ENCODE data around the gene MISP. TPM values are rescaled to one million over a fixed set of nuclear protein-coding genes. Genes with fewer than 3 reads are reported as not detected.
"Not testable (repeated sequence)": the region's sequence is repeated elsewhere in the genome, so short reads cannot be mapped to it uniquely, and the experiment has no call there.

The MISP gene
- polyA plus RNA-seq, 3 donors from 2014 or later: not detected

GRCh38 chr19:718251-718951 is 32.5 kb upstream of the MISP start:
- Mint-ChIP-seq H3K4me1 (peaks cover 0 to 2% of the 10 kb centered on the region in 2 donors), H3K27me3 (ENCODE audit: low read depth in 3 of 3) (peaks cover 3 to 14% (median 12%) of the 10 kb centered on the region in 3 donors), H3K4me3 (no peak overlapping the region), H3K36me3 (no peaks in the 10 kb centered on the region), H3K9me3 (no peaks in the 10 kb centered on the region), H3K27ac (no peak overlapping the region)
- DNase-seq: no peak

- Mint-ChIP-seq H3K27ac (no peak overlapping the region), H3K27me3 (ENCODE audit: low read depth in 3 of 3) (peaks cover 3 to 14% (median 12%) of the 10 kb centered on the region in 3 donors), H3K36me3 (no peaks in the 10 kb centered on the region), H3K4me3 (no peak overlapping the region), H3K4me1 (peaks cover 0 to 2% of the 10 kb centered on the region in 2 donors), H3K9me3 (no peaks in the 10 kb centered on the region)
- DNase-seq: no peak
These were observed 31.9 kb upstream of the MISP start for GRCh38 chr19:718991-719512.

DNA sequence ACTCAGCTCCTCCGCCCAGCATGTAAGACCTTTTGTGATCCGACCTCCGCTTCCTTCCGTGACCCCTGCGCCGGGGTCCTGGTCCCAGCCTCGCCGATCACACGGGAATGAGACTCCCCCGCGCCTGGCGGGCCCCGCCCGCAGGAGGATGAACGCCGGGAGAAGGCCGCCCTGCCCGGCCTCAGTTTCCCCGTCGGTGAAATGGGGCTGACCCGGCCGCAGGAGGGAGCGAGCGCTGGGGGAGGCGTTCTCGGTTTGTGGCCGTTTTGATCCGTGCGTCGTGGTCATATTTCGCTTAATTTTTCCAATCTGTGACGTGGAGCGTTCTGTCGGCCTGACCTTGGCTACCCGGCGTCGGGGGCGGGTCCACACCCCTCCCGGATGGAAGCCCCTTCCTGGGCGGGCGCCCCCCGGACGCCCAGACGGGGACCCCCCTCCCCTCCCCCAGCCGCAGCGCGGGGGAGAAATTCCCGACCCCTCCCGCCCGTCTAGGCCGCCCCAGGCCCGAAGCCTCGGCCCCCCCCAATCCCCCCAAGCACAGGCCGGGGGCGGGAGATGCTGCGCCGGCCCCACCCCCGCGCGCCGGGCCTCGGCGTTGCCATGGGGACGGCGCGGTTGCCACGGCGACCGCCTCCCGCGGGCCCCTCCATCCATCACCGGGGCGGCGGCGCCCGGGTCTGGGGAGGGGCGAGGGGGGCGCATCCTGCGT is 31.1 kb upstream of the MISP start:
- H3K4me1 Mint-ChIP-seq: peaks cover 0 to 2% of the 10 kb centered on the region in 2 donors
- H3K27me3 Mint-ChIP-seq (ENCODE audit: low read depth in 3 of 3): peaks cover 3 to 14% (median 12%) of the 10 kb centered on the region in 3 donors
- no peaks in the 10 kb centered on the region for H3K9me3 Mint-ChIP-seq
- DNase-seq: peak in 1 of 3 donors; percentile 11
- H3K4me3 Mint-ChIP-seq: no peak overlapping the region
- no peak overlapping the region for H3K27ac Mint-ChIP-seq
- no peaks in the 10 kb centered on the region for H3K36me3 Mint-ChIP-seq

- H3K9me3 Mint-ChIP-seq: no peaks in the 10 kb centered on the region
- peaks cover 3 to 11% (median 9%) of the 10 kb centered on the region in 3 donors for H3K27me3 Mint-ChIP-seq (ENCODE audit: low read depth in 3 of 3)
- H3K27ac Mint-ChIP-seq: no peak overlapping the region
- no peak for DNase-seq
- no peaks in the 10 kb centered on the region for H3K36me3 Mint-ChIP-seq
- H3K4me3 Mint-ChIP-seq: no peak overlapping the region
- peaks cover 0 to 2% of the 10 kb centered on the region in 2 donors for H3K4me1 Mint-ChIP-seq
These were observed 30.4 kb upstream of the MISP start for GRCh38 chr19:720345-721160.

- no peak overlapping the region for H3K4me3 Mint-ChIP-seq
- no peaks in the 10 kb centered on the region for H3K9me3 Mint-ChIP-seq
- no peak overlapping the region for H3K27ac Mint-ChIP-seq
- H3K4me1 Mint-ChIP-seq: no peaks in the 10 kb centered on the region
- H3K27me3 Mint-ChIP-seq (ENCODE audit: low read depth in 3 of 3): peaks cover 2 to 6% (median 3%) of the 10 kb centered on the region in 3 donors
- no peak for DNase-seq
- H3K36me3 Mint-ChIP-seq: no peaks in the 10 kb centered on the region
These were observed 28.3 kb upstream of the MISP start for GRCh38 chr19:722553-723101.

GRCh38 chr19:723247-723646 is 27.7 kb upstream of the MISP start:
- no peak for DNase-seq
- peaks cover 2 to 4% (median 3%) of the 10 kb centered on the region in 3 donors for H3K27me3 Mint-ChIP-seq (ENCODE audit: low read depth in 3 of 3)
- no peaks in the 10 kb centered on the region for H3K4me1 Mint-ChIP-seq
- H3K9me3 Mint-ChIP-seq: no peaks in the 10 kb centered on the region
- no peak overlapping the region for H3K27ac Mint-ChIP-seq
- H3K36me3 Mint-ChIP-seq: no peaks in the 10 kb centered on the region
- no peak overlapping the region for H3K4me3 Mint-ChIP-seq

DNA sequence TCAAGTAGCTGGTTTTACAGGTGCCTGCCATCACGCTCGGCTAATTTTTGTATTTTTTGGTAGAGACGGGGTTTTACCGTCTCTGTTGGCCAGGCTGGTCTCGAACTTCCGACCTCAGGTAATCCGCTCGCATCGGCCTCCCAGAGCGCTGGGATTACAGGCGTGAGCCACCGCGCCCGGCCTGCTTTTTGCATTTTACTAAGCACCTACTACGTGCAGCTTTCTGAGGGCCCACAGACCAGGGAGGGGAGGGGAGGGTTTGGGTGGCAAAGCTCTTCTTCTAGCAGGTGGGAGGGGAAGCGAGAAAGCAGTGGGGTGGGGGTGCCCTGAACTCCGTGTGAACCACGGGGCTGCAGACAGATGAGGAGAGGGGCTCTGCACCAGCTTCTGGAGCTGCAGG is 27.2 kb upstream of the MISP start:
- Mint-ChIP-seq H3K9me3 (no peaks in the 10 kb centered on the region), H3K4me3 (no peak overlapping the region), H3K4me1 (no peaks in the 10 kb centered on the region), H3K36me3 (no peaks in the 10 kb centered on the region), H3K27ac (no peak overlapping the region), H3K27me3 (ENCODE audit: low read depth in 3 of 3) (peaks cover 1 to 3% (median 2%) of the 10 kb centered on the region in 3 donors)
- DNase-seq: no peak

- no peak for DNase-seq
- no peaks in the 10 kb centered on the region for H3K4me1 Mint-ChIP-seq
- H3K27me3 Mint-ChIP-seq (ENCODE audit: low read depth in 3 of 3): peaks cover 2 to 4% (median 3%) of the 10 kb centered on the region in 3 donors
- H3K27ac Mint-ChIP-seq: no peak overlapping the region
- H3K36me3 Mint-ChIP-seq: no peaks in the 10 kb centered on the region
- no peak overlapping the region for H3K4me3 Mint-ChIP-seq
- H3K9me3 Mint-ChIP-seq: no peaks in the 10 kb centered on the region
These were observed 25.3 kb upstream of the MISP start for GRCh38 chr19:725461-726089.

- H3K9me3 Mint-ChIP-seq: no peaks in the 10 kb centered on the region
- H3K4me1 Mint-ChIP-seq: peaks cover 0 to 1% of the 10 kb centered on the region in 2 donors
- peaks cover 0 to 5% (median 3%) of the 10 kb centered on the region in 3 donors for H3K27me3 Mint-ChIP-seq (ENCODE audit: low read depth in 3 of 3)
- no peak overlapping the region for H3K4me3 Mint-ChIP-seq
- no peak for DNase-seq
- no peak overlapping the region for H3K27ac Mint-ChIP-seq
- no peaks in the 10 kb centered on the region for H3K36me3 Mint-ChIP-seq
These were observed 23.6 kb upstream of the MISP start for GRCh38 chr19:726993-727956.

GRCh38 chr19:728011-728410 is 22.9 kb upstream of the MISP start:
- no peak overlapping the region for H3K27ac Mint-ChIP-seq
- H3K27me3 Mint-ChIP-seq (ENCODE audit: low read depth in 3 of 3): peaks cover 0 to 7% (median 7%) of the 10 kb centered on the region in 3 donors
- no peak overlapping the region for H3K4me3 Mint-ChIP-seq
- peaks cover under 1 to 9% of the 10 kb centered on the region in 2 donors for H3K4me1 Mint-ChIP-seq
- H3K9me3 Mint-ChIP-seq: no peaks in the 10 kb centered on the region
- no peaks in the 10 kb centered on the region for H3K36me3 Mint-ChIP-seq
- DNase-seq: no peak

DNA sequence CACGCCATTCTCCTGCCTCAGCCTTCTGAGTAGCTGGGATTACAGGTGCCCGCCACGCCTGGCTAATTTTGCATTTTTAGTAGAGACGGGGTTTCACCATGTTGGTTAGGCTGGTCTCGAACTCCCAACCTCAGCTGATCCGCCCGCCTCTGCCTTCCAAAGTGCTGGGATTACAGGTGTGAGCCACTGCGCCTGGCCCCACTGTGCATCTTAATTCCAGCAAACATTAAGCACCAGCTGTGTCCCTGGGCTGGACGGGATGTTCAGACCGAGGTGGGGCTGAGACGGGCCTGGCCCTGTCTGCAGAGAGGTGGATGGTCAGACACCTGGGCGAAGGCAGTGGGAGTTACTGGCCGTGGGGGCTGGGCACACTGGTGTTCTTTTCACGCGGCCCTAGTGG is 21.3 kb upstream of the MISP start:
- not testable (repeated sequence) for H3K9me3 Mint-ChIP-seq

GRCh38 chr19:729965-730668 is 20.8 kb upstream of the MISP start:
- Mint-ChIP-seq H3K27ac (no peak overlapping the region), H3K4me1 (peaks cover 11 to 17% of the 10 kb centered on the region in 2 donors), H3K9me3 (no peaks in the 10 kb centered on the region), H3K27me3 (ENCODE audit: low read depth in 3 of 3) (peaks cover 0 to 9% (median 5%) of the 10 kb centered on the region in 3 donors), H3K36me3 (no peaks in the 10 kb centered on the region), H3K4me3 (no peak overlapping the region)
- DNase-seq: no peak

More for the DNA sequence above, 21.3 kb upstream of the MISP start:
- H3K27me3 Mint-ChIP-seq (ENCODE audit: low read depth in 3 of 3); H3K27ac Mint-ChIP-seq; DNase-seq; H3K4me3 Mint-ChIP-seq; H3K36me3 Mint-ChIP-seq: not testable (repeated sequence)
- H3K4me1 Mint-ChIP-seq: peaks cover 11 to 17% of the 10 kb centered on the region in 2 donors

Data from immature natural killer cell (primary cell).